ENCODE measurements around the gene POU3F3. TPM values are rescaled to one million over a fixed set of nuclear protein-coding genes. Genes with fewer than 3 reads are reported as not detected.

The POU3F3 gene
- polyA plus RNA-seq, 2 donors, result 0.07 to 0.08 TPM

GRCh38 chr2:104901037-104901881 is 47.3 kb downstream of the POU3F3 start:
- Histone ChIP-seq H3K36me3 (ENCODE audit: control insufficient read depth in 2 of 2, insufficient read depth in 2 of 2, low read length in 1 of 2) (no peaks in the 10 kb centered on the region), H3K9me3 (ENCODE audit: control insufficient read depth in 2 of 2, insufficient read depth in 1 of 2, low read depth in 1 of 2, low read length in 1 of 2) (no peaks in the 10 kb centered on the region), H3K27ac (ENCODE audit: low read depth in 2 of 2, low read length in 1 of 2) (no peak overlapping the region), H3K27me3 (ENCODE audit: control insufficient read depth in 1 of 2, insufficient read depth in 2 of 2, low read length in 2 of 2) (no peaks in the 10 kb centered on the region), H3K4me3 (ENCODE audit: low read depth in 1 of 2, low read length in 2 of 2) (no peak overlapping the region), H3K4me1 (ENCODE audit: control insufficient read depth in 2 of 2, insufficient read depth in 2 of 2, low read length in 1 of 2) (no peaks in the 10 kb centered on the region)
- WGBS, 2 donors, result 48 to 62% methylated on average over 14 of the region's 14 CpGs

DNA sequence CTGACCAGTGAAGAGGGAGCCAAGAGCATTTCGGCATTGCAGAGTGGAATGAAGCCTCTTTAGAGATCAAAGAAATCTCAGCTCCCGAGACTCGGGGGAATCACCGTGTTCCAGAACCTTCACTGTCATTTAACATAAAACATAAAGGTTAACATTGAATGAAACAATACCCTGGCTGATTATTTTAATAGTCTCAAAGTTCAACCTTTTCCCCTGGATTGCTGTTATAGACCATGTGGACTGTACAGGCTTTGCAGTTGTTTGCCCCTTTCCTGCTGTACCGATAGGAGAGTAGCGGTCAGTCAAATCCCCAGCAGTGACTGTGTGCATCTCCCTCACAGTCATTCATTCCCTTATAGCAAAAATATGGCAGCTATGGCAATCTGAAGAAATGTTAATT is 48.4 kb downstream of the POU3F3 start:
- WGBS, 2 donors, result 63 to 82% methylated on average over 6 of the region's 6 CpGs
- Histone ChIP-seq H3K9me3 (ENCODE audit: control insufficient read depth in 2 of 2, insufficient read depth in 1 of 2, low read depth in 1 of 2, low read length in 1 of 2) (no peaks in the 10 kb centered on the region), H3K4me3 (ENCODE audit: low read depth in 1 of 2, low read length in 2 of 2) (no peak overlapping the region), H3K36me3 (ENCODE audit: control insufficient read depth in 2 of 2, insufficient read depth in 2 of 2, low read length in 1 of 2) (no peaks in the 10 kb centered on the region), H3K4me1 (ENCODE audit: control insufficient read depth in 2 of 2, insufficient read depth in 2 of 2, low read length in 1 of 2) (no peaks in the 10 kb centered on the region), H3K27me3 (ENCODE audit: control insufficient read depth in 1 of 2, insufficient read depth in 2 of 2, low read length in 2 of 2) (no peaks in the 10 kb centered on the region), H3K27ac (ENCODE audit: low read depth in 2 of 2, low read length in 1 of 2) (no peak overlapping the region)

Other genes starting within 250 kb of the POU3F3 start
- gene MRPS9, start 184.0 kb downstream of the POU3F3 start, polyA plus RNA-seq, result 10 to 100 TPM; 17.8 to 25.0 TPM